Panc1 (cell line): ENCODE measurements around the gene TUBB1. TPM values are rescaled to one million over a fixed set of nuclear protein-coding genes. Genes with fewer than 3 reads are reported as not detected.

ENCODE experiments used
- ATAC-seq: fragments of 200-7000 bp; cut with Tn5 transposase; 2 replicates; pipeline ENCODE4 v1.9.1; 2020; ENCODE audit warnings: mild to moderate bottlenecking, moderate library complexity
- BruUV-seq: library from RNA; stranded (reverse); fragments of 400-500 nt; replicated peaks from 2 replicates; lab custom pipeline; 2021; lab: Mats Ljungman, UMichigan
- CTCF ChIA-PET: fragments of 300-600 bp; sonication (Branson Sonifier 250); formaldehyde crosslinking; loops from one replicate; lab custom pipeline; 2022; ENCODE audit warnings: antibody characterized with exemption; lab: Charles Lee
- POLR2A ChIA-PET: fragments of 300-600 bp; sonication (Branson Sonifier 250); formaldehyde crosslinking; loops from one replicate; lab custom pipeline; 2022; ENCODE audit warnings: antibody characterized with exemption; lab: Charles Lee
- DNase-seq: peaks from one replicate; pipeline ENCODE4 v3.0.0-alpha.2; 2010; ENCODE audit warnings: low read depth, low spot score
- H3K27ac ChIP-seq: 2 replicates; pipeline ENCODE4 v1.5.1; 2011; ENCODE audit warnings: mild to moderate bottlenecking, low read length, inconsistent platforms
- H3K27me3 ChIP-seq: fragments of 200-500 bp; sonication (Bioruptor generic); 2 replicates; pipeline ENCODE4 v1.6.0; 2014; ENCODE audit warnings: low read length, inconsistent platforms; ENCODE audit not compliant: control insufficient read depth, insufficient read depth
- H3K36me3 ChIP-seq: fragments of 200-500 bp; sonication (Bioruptor generic); 2 replicates; pipeline ENCODE4 v1.5.1; 2014; ENCODE audit warnings: inconsistent platforms, mild to moderate bottlenecking, low read length, moderate library complexity; ENCODE audit not compliant: control insufficient read depth, insufficient read depth
- H3K4me1 ChIP-seq: 2 replicates; pipeline ENCODE4 v1.5.1; 2011; ENCODE audit warnings: inconsistent platforms, mild to moderate bottlenecking, low read length, moderate library complexity; ENCODE audit not compliant: control insufficient read depth, insufficient read depth
- H3K4me3 ChIP-seq, 2 experiments: 2 replicates each; pipeline ENCODE4 v1.5.1; 2011 to 2012; ENCODE audit warnings: low read depth in 2 of 2, low read length in 2 of 2, mild to moderate bottlenecking in 2 of 2, inconsistent platforms in 1 of 2, moderate library complexity in 1 of 2
- H3K9me3 ChIP-seq: fragments of 200-500 bp; sonication (Bioruptor generic); 2 replicates; pipeline ENCODE4 v1.5.1; 2014; ENCODE audit warnings: low read depth, mild to moderate bottlenecking, inconsistent platforms, low read length, moderate library complexity; ENCODE audit not compliant: control insufficient read depth, insufficient read depth
- CTCF ChIP-seq: fragments of 450-650 bp; IDR thresholded peaks from 2 replicates; pipeline ENCODE4 v1.5.1; 2017; ENCODE audit warnings: mild to moderate bottlenecking
- POLR2AphosphoS5 ChIP-seq: IDR thresholded peaks from 2 replicates; pipeline ENCODE4 v1.6.1; 2012; ENCODE audit warnings: mild to moderate bottlenecking, low read depth, low read length, moderate library complexity
- SIN3A ChIP-seq: IDR thresholded peaks from 2 replicates; pipeline ENCODE4 v1.6.1; 2012; ENCODE audit warnings: low read depth, mild to moderate bottlenecking, low read length, moderate library complexity, borderline replicate concordance; ENCODE audit not compliant: insufficient read depth
- TCF7L2 ChIP-seq: IDR thresholded peaks from 2 replicates; pipeline ENCODE4 v1.6.1; 2011; ENCODE audit warnings: mild to moderate bottlenecking, low read depth, low read length, inconsistent platforms
- in situ Hi-C: cut with HindIII; loops from 2 replicates; pipeline ENCODE4 v1.10.0; 2016; ENCODE audit warnings: low sequenced_read_pairs, low pct_unique_long_range_greater_than_20kb
- intact Hi-C: fragments of 100-400 bp; cut with micrococcal nuclease; formaldehyde crosslinking; loops from one replicate; pipeline ENCODE4 v1.10.0; 2022; ENCODE audit not compliant: unreplicated experiment
- total RNA-seq: library from RNA; stranded (reverse); gene quantifications from one replicate; pipeline ENCODE4 v1.2.1, GENCODE V29; 2021; ENCODE audit not compliant: unreplicated experiment
- TF ChIP-seq, protein P1 (sequence below), 2 experiments: IDR thresholded peaks; 2 replicates each; pipeline ENCODE4 v1.6.1; 2011 to 2012; ENCODE audit warnings: low read depth in 2 of 2, control low read depth in 1 of 2, low read length in 1 of 2, mild to moderate bottlenecking in 1 of 2, moderate library complexity in 1 of 2; ENCODE audit not compliant: insufficient read depth in 1 of 2

The TUBB1 gene
- total RNA-seq, 1 experiment from 2014 or later: not detected

DNA sequence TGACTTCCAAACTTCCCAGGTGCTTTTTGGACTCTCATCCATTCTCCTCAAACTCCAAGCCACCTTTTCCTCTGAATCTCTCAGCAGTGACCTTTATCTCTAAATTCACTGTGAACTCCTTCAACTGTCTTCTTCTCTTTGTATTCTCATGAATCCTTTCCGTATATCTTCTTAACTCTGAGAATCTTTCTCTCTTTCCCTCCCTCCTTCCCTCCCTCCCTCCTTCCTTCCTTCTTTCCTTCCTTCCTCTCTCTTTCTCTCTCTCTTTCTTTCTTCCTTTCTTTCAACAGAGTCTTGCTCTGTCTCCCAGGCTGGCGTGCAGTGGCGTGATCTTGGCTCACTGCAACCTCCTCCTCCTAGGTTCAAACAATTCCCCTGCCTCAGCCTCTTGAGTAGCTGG, 27.6 kb downstream of the TUBB1 start:
- Histone ChIP-seq H3K4me3 (no peak overlapping the region), H3K9me3 (no peaks in the 10 kb centered on the region), H3K27me3 (peaks cover 3% of the 10 kb centered on the region; the same call in 1 of the 2 replicates), H3K27ac (no peak overlapping the region), H3K36me3 (no peaks in the 10 kb centered on the region), H3K4me1 (peaks cover 4% of the 10 kb centered on the region; the same call in 1 of the 2 replicates)
- no TSS peak for BruUV-seq
- CTCF ChIA-PET: no interaction called here
- TF ChIP-seq, protein P1, sequence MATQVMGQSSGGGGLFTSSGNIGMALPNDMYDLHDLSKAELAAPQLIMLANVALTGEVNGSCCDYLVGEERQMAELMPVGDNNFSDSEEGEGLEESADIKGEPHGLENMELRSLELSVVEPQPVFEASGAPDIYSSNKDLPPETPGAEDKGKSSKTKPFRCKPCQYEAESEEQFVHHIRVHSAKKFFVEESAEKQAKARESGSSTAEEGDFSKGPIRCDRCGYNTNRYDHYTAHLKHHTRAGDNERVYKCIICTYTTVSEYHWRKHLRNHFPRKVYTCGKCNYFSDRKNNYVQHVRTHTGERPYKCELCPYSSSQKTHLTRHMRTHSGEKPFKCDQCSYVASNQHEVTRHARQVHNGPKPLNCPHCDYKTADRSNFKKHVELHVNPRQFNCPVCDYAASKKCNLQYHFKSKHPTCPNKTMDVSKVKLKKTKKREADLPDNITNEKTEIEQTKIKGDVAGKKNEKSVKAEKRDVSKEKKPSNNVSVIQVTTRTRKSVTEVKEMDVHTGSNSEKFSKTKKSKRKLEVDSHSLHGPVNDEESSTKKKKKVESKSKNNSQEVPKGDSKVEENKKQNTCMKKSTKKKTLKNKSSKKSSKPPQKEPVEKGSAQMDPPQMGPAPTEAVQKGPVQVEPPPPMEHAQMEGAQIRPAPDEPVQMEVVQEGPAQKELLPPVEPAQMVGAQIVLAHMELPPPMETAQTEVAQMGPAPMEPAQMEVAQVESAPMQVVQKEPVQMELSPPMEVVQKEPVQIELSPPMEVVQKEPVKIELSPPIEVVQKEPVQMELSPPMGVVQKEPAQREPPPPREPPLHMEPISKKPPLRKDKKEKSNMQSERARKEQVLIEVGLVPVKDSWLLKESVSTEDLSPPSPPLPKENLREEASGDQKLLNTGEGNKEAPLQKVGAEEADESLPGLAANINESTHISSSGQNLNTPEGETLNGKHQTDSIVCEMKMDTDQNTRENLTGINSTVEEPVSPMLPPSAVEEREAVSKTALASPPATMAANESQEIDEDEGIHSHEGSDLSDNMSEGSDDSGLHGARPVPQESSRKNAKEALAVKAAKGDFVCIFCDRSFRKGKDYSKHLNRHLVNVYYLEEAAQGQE (IDR thresholded peaks at IDR 0.05; ENCODE audit: insufficient read depth in 1 of 2, low read depth in 2 of 2, low read length in 1 of 2): no peak
- TF ChIP-seq TCF7L2 (no peak), CTCF (no peak), SIN3A (no peak), POLR2AphosphoS5 (no peak)
- intact Hi-C loops: no loop called here
- POLR2A ChIA-PET: no interaction called here
- ATAC-seq (no peak), DNase-seq (no peak)
- in situ Hi-C loops: no loop called here

DNA sequence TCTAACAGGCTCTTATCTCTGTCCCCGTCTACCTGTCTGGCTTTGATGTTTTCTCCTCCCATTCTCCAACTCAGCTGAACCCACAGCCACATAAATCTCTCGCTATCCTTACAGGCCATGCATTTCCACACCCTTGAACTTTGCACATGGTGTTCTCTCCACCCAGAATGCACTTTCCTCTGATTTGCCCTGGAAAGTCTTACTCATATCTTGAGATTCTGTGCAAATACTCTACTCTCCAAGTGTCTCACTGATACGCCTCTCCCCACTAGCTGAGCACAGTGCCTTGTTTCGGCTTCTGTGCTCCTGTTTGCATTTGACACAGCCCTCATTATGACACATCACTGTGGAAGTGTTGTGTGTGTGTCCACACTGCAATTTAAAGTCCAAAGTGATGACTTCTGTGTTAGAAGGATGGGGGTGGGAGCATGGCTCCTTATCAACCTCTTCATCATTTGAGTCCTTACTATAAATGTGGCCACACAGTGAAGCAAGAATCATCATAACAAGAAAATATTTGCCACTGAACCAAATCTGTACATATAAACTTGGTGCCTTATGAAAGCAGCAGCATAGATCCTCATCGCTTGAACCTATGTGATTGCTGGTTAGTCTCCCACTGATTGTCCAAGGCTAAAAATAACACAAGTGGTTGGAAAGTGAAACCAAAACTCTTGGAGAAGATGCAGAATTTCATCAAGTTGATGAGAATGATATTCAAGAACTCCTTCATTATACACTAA, 28.9 kb downstream of the TUBB1 start:
- H3K9me3 ChIP-seq: no peaks in the 10 kb centered on the region
- POLR2A ChIA-PET: no interaction called here
- H3K36me3 ChIP-seq: no peaks in the 10 kb centered on the region
- no peak overlapping the region for H3K4me3 ChIP-seq
- peaks cover 4% of the 10 kb centered on the region; the same call in 1 of the 2 replicates for H3K4me1 ChIP-seq
- in situ Hi-C loops (no loop called here), intact Hi-C loops (no loop called here)
- no TSS peak for BruUV-seq
- DNase-seq (no peak), ATAC-seq (no peak)
- H3K27me3 ChIP-seq: peaks cover 8% of the 10 kb centered on the region; the same call in 1 of the 2 replicates
- CTCF ChIA-PET: no interaction called here
- TF ChIP-seq POLR2AphosphoS5 (no peak), TCF7L2 (no peak), SIN3A (no peak), CTCF (no peak)
- TF ChIP-seq, protein P1 (IDR thresholded peaks at IDR 0.05; ENCODE audit: insufficient read depth in 1 of 2, low read depth in 2 of 2, low read length in 1 of 2): no peak
- no peak overlapping the region for H3K27ac ChIP-seq
